HepG2 (cell line): ENCODE data around the gene PRSS21. TPM values are rescaled to one million over a fixed set of nuclear protein-coding genes. Genes with fewer than 3 reads are reported as not detected.

Experiments used
- ATAC-seq: fragments of 200-7000 bp; cut with Tn5 transposase; 3 replicates; pipeline ENCODE4 v1.9.1; 2020; ENCODE audit warnings: mild to moderate bottlenecking, moderate library complexity
- BruUV-seq: library from RNA; stranded (reverse); fragments of 400-500 nt; replicated peaks from 2 replicates; lab custom pipeline; 2021; lab: Mats Ljungman, UMichigan
- CTCF ChIA-PET: fragments of 300-600 bp; formaldehyde crosslinking; extraction: SDS; loops from one replicate; lab custom pipeline; 2021; ENCODE audit warnings: low total read pairs, inconsistent platforms, low intra/inter-chr PET ratio; lab: Yijun Ruan, JAX
- POLR2A ChIA-PET: fragments of 350-600 bp; sonication (Branson Sonifier 250); formaldehyde crosslinking; loops from one replicate; lab custom pipeline; 2020; ENCODE audit warnings: antibody characterized with exemption, inconsistent platforms; lab: Yijun Ruan, JAX
- DNase-seq: peaks from one replicate; pipeline ENCODE4 v3.0.0-alpha.2; 2015; ENCODE audit warnings: low spot score
- FAIRE-seq: peaks from 3 replicates; lab custom pipeline; 2011; peaks lifted over from hg19 to GRCh38; lab: Jason Lieb, UNC
- H2AFZ ChIP-seq: one replicate; pipeline ENCODE4 v1.6.1; 2011; ENCODE audit warnings: low read length, inconsistent platforms
- H3K27ac ChIP-seq: fragments of 300-600 bp; 3 replicates; pipeline ENCODE4 v1.8.0; 2011; ENCODE audit warnings: mixed run types, mild to moderate bottlenecking, mixed read lengths, low read length, inconsistent platforms; ENCODE audit not compliant: insufficient read depth; ENCODE audit errors: extremely low read length
- H3K27me3 ChIP-seq, 2 experiments: fragments of 200-600 bp in 1 of 2; 2 replicates in 1 of 2; 3 replicates in 1 of 2; pipeline versions ENCODE4 v1.6.0 to v1.8.0; 2011; ENCODE audit warnings: low read length in 2 of 2, mild to moderate bottlenecking in 2 of 2, moderate library complexity in 2 of 2, inconsistent platforms in 1 of 2; ENCODE audit not compliant: insufficient read depth in 2 of 2, control insufficient read depth in 1 of 2
- H3K36me3 ChIP-seq, 2 experiments: fragments of 200-600 bp in 1 of 2; replicated peaks in 1 of 2; 2 replicates in 1 of 2; 3 replicates in 1 of 2; pipeline versions ENCODE4 v1.5.1 to v1.8.0; 2011; ENCODE audit warnings: low read length in 2 of 2, inconsistent platforms in 1 of 2; ENCODE audit not compliant: insufficient read depth in 2 of 2, control insufficient read depth in 1 of 2
- H3K4me1 ChIP-seq: 2 replicates; pipeline ENCODE4 v1.5.1; 2012; ENCODE audit warnings: low read length, inconsistent platforms; ENCODE audit not compliant: insufficient read depth
- H3K4me2 ChIP-seq: 2 replicates; pipeline ENCODE4 v1.6.0; 2011; ENCODE audit warnings: low read depth, low read length, inconsistent platforms
- H3K4me3 ChIP-seq, 3 experiments: fragments of 200-600 bp in 1 of 3; sonication (generic), shearing (Covaris generic) in 1 of 3; replicated peaks in 1 of 3; 2 replicates each; pipeline ENCODE4 v1.5.1; 2011 to 2016; ENCODE audit warnings: low read length in 3 of 3, inconsistent platforms in 2 of 3, low read depth in 2 of 3, mild to moderate bottlenecking in 2 of 3, control low read depth in 1 of 3, mixed read lengths in 1 of 3; ENCODE audit not compliant: insufficient read depth in 1 of 3
- H3K79me2 ChIP-seq: one replicate; pipeline ENCODE4 v1.6.1; 2011; ENCODE audit warnings: low read length, inconsistent platforms; ENCODE audit not compliant: insufficient read depth
- H3K9ac ChIP-seq: 2 replicates; pipeline ENCODE4 v1.6.0; 2011; ENCODE audit warnings: mild to moderate bottlenecking, low read depth, low read length, inconsistent platforms; ENCODE audit not compliant: insufficient read depth
- H3K9me3 ChIP-seq: 2 replicates; pipeline ENCODE4 v1.5.1; 2012; ENCODE audit warnings: mild to moderate bottlenecking, low read length
- H4K20me1 ChIP-seq: 2 replicates; pipeline ENCODE4 v1.6.0; 2011; ENCODE audit warnings: inconsistent platforms, mild to moderate bottlenecking, low read length, moderate library complexity; ENCODE audit not compliant: insufficient read depth
- PPARG ChIP-seq: conservative IDR thresholded peaks from 2 replicates; pipeline ENCODE4 v1.6.1; 2016; ENCODE audit warnings: missing biosample characterization, missing genetic modification reagents
- ZNF263 ChIP-seq: sonication (generic); formaldehyde crosslinking; IDR thresholded peaks from 2 replicates; pipeline ENCODE4 v1.4.0; 2020; ENCODE audit warnings: missing genetic modification reagents
- ZNF687 ChIP-seq: sonication (generic); formaldehyde crosslinking; IDR thresholded peaks from 2 replicates; pipeline ENCODE4 v1.5.1; 2020; ENCODE audit warnings: mild to moderate bottlenecking, missing genetic modification reagents, moderate library complexity
- ZNF777 ChIP-seq: sonication (generic); formaldehyde crosslinking; IDR thresholded peaks from 2 replicates; pipeline ENCODE4 v1.4.0; 2020; ENCODE audit warnings: missing genetic modification reagents
- WGBS: methylation state at CpG from one replicate; pipeline ENCODE4 v1.1.6; 2017; ENCODE audit warnings: low lambda C conversion rate; 5-methylcytosine and 5-hydroxymethylcytosine counted together
- in situ Hi-C: cut with HindIII; loops from 2 replicates; pipeline ENCODE4 v1.10.0; 2017; ENCODE audit warnings: low pct_unique_long_range_greater_than_20kb; ENCODE audit not compliant: extremely low pct_ligation_motif_present
- intact Hi-C: fragments of 100-400 bp; cut with micrococcal nuclease; formaldehyde crosslinking; loops from one replicate; pipeline ENCODE4 v1.10.0; 2022; ENCODE audit not compliant: unreplicated experiment
- polyA plus RNA-seq, 8 experiments: library from polyadenylated mRNA; depleted of rRNA in 3 of 8; stranded (reverse) in 7 of 8; unstranded in 1 of 8; fragments of >200 nt; fragmentation: Illumina TruSeq in 4 of 8; extraction: Trizol in 4 of 8; gene quantifications; 2 replicates each; pipeline versions ENCODE4 v1.2.1 to v1.2.3, GENCODE V29; 2011 to 2016; ENCODE audit warnings: low read depth in 4 of 8, missing spikeins in 1 of 8, mixed read lengths in 1 of 8; ENCODE audit not compliant: insufficient read depth in 1 of 8
- total RNA-seq, 5 experiments: library from RNA; depleted of rRNA; stranded (reverse); fragments of >200 nt; fragmentation: Illumina TruSeq; extraction: Trizol; gene quantifications; 2 replicates each; pipeline ENCODE4 v1.2.3, GENCODE V29; 2016; ENCODE audit warnings: low read depth in 1 of 5

PRSS21 gene
- total and polyA plus RNA-seq, 2 of the 13 experiments (the other 11 are each of a cell fraction or from before 2014, with no cell fraction given) = not detected

DNA sequence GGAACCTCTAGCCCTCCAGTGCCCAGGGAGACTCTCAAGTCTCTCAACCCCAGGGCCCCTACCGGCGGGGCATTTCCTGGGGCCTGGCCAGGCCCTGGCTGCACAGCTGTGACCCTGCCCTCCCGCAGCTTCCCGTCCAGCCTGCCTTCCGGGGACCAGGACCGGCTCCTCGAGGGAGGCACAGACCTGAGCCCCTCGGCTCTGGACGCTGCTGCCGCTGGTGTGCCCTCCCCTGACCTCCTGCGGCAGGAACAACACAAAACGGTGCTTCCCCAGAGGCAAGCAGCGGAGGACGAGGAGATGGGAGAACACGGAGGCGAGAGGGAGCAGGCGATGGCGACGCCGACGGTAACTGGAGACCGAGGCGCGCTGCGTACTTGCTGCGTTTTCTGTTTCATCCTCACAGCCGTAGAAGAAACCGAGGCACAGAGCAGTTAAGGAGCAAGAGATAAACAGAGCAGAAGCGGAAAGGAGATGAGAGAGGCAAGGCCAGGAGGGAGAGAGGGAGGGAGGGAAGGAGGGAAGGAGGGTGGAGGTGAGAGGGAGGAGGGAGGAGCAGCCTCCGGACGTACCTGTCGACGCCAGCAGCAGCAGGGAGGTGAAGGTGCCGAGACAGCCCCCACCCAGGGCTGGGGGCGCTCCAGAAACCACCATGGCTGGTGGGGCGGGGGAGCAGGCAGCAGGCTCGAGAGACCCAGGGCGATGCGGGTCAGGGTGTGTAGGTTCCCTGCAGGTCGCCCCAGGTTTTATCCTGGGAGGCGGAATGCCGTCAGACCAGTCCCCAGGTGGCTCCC lies 40.6 kb downstream of the PRSS21 start, which contains the start of gene PRSS22:
Gene PRSS22 (minus strand): TSS at position 720 of the 794 bp plus-strand sequence. CDS start 66 bp downstream, at position 654.
- H3K27ac ChIP-seq = no peak within 1 kb of the TSS
- in situ Hi-C loops (no loop called here), intact Hi-C loops (no loop called here)
- no peaks in the 10 kb centered on the region for H3K36me3 ChIP-seq
- no TSS peak for BruUV-seq
- H4K20me1 ChIP-seq = no peaks in the 10 kb centered on the region
- H3K27me3 ChIP-seq = peaks cover 0 to 2% of the 10 kb centered on the region in 2 experiments; a peak in 2 of 5 replicates
- H3K9me3 ChIP-seq = peaks cover 12% of the 10 kb centered on the region; the same call in 1 of the 2 replicates
- FAIRE-seq (no peak), ATAC-seq (peak; percentile 46), DNase-seq (no peak)
- WGBS = 23% methylated on average over 37 of the region's 42 CpGs
- H3K4me3 ChIP-seq = peak within 1 kb of the TSS in 1 of 3 experiments; percentile 63; a peak in 1 of 6 replicates
- H3K79me2 ChIP-seq = no peaks in the 10 kb centered on the region
- peaks cover 16% of the 10 kb centered on the region for H3K4me1 ChIP-seq
- peak within 1 kb of the TSS; percentile 64 for H3K4me2 ChIP-seq
- CTCF ChIA-PET = no interaction called here
- no peak within 1 kb of the TSS for H3K9ac ChIP-seq
- POLR2A ChIA-PET = interaction anchor here (0.6 to 2.1 kb wide), 4 partner anchors 10 to 278 kb away, joined by 3 to 11 read pairs (median 6); no protein-coding TSS in a partner anchor
- no peak within 1 kb of the TSS for H2AFZ ChIP-seq
- TF ChIP-seq ZNF263 (CRISPR knock-in tag) = peak; percentile 57; the same call in 1 of the 2 replicates
- 0 out of 2 replicates have a peak, but pooled peaks have one; percentile 13 for TF ChIP-seq ZNF687 (CRISPR knock-in tag)
- TF ChIP-seq ZNF777 (CRISPR knock-in tag) = peak; percentile 51; the same call in 1 of the 2 replicates
- TF ChIP-seq PPARG (CRISPR knock-in tag) = no peak
